Spinal cord (tissue), 10 donors: ENCODE results near the gene SNX8. TPM values are rescaled to one million over a fixed set of nuclear protein-coding genes. Genes with fewer than 3 reads are reported as not detected.
A peak's percentile ranks its signal among the peaks of the same experiment; 100 is the strongest.

Source experiments
- DNase-seq, 6 donors: peaks; one replicate each; pipeline versions ENCODE4 v3.0.0 to v3.0.0-alpha.2; 2013 to 2015; ENCODE audit warnings: low spot score in 6 of 6, low read depth in 4 of 6
- H3K27ac ChIP-seq: one replicate; pipeline ENCODE4 v1.5.1; 2013; ENCODE audit warnings: low read depth, low read length, control low read depth
- H3K27me3 ChIP-seq: one replicate; pipeline ENCODE4 v1.6.1; 2013; ENCODE audit warnings: low read length; ENCODE audit not compliant: control insufficient read depth, insufficient read depth
- H3K36me3 ChIP-seq: one replicate; pipeline ENCODE4 v1.6.1; 2013; ENCODE audit warnings: low read length; ENCODE audit not compliant: control insufficient read depth, insufficient read depth
- H3K4me1 ChIP-seq: one replicate; pipeline ENCODE4 v1.6.1; 2013; ENCODE audit warnings: low read length; ENCODE audit not compliant: control insufficient read depth, insufficient read depth
- H3K4me3 ChIP-seq: one replicate; pipeline ENCODE4 v1.5.1; 2013; ENCODE audit warnings: low read depth, low read length, control low read depth
- H3K9me3 ChIP-seq: one replicate; pipeline ENCODE4 v1.6.1; 2013; ENCODE audit warnings: low read length; ENCODE audit not compliant: control insufficient read depth, insufficient read depth
- WGBS: methylation state at CpG from one replicate; pipeline ENCODE4 v1.1.5; 2013; ENCODE audit warnings: missing lambda C conversion rate; ENCODE audit not compliant: insufficient coverage; 5-methylcytosine and 5-hydroxymethylcytosine counted together
- polyA plus RNA-seq, 2 donors: library from polyadenylated mRNA; unstranded; fragments of 120-200 nt; gene quantifications; one replicate each; pipeline ENCODE4 v1.2.1, GENCODE V29; 2013; ENCODE audit not compliant: insufficient read length in 2 of 2
- total RNA-seq, 2 donors: library from RNA; depleted of rRNA in 1 of 2; stranded (reverse); fragments of 120-200 nt in 1 of 2; fragments of >200 nt in 1 of 2; gene quantifications; one replicate each; pipeline versions ENCODE4 v1.2.3 to v1.2.4, GENCODE V29; 2013 to 2014
- donor health status: healthy.

SNX8 gene
- total and polyA plus RNA-seq, 4 donors: 12.2 to 36.9 (median 23.9) TPM

DNA sequence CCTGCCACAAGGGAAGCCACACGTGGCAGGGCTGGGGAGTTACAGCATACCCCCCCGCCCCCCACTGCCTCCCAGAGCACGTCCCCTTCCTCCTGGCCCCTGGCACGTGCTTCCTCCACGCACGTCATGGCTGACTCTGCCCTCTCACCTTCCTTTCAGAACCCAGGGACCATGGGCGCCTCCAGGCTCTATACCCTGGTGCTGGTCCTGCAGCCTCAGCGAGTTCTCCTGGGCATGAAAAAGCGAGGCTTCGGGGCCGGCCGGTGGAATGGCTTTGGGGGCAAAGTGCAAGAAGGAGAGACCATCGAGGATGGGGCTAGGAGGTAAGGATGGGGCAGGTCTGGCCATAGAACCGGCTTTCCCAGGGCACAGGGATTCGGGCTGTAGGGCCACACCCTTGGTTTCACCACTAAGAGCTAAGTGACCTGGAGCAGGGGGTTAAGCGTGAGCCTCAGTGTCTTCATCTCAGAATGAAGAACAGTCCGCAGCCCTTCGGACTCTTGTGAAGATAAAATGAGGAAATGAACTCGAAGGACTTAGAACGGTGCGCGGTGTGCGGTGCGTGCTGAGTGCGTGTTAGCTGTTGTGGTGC, 69.7 kb downstream of the SNX8 start:
- no peak for DNase-seq
- WGBS: 89% methylated on average over 23 of the region's 25 CpGs
- Histone ChIP-seq H3K4me1 (peaks cover 54% of the 10 kb centered on the region), H3K27ac (no peak overlapping the region), H3K27me3 (no peaks in the 10 kb centered on the region), H3K4me3 (no peak overlapping the region), H3K36me3 (peaks cover 49% of the 10 kb centered on the region), H3K9me3 (no peaks in the 10 kb centered on the region)

DNA sequence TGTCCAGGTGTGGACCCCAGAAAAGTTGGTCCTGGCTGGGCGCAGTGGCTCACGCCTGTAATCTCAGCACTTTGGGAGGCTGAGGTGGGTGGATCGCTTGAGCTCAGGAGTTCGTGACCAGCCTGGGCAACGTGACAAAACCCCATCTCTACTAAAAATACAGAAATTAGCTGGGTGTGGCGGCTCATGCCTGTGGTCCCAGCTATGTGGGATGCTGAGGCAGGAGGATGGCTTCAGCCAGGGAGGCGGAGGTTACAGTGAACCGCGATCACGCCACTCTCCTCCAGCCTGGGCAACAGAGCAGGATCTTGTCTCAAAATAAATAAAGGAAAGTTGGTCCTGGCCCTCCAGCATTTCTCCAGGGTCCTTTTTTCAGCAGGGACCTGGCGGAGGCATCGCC, 70.8 kb downstream of the SNX8 start:
- H3K4me1 ChIP-seq: peaks cover 47% of the 10 kb centered on the region
- no peak overlapping the region for H3K4me3 ChIP-seq
- no peak overlapping the region for H3K27ac ChIP-seq

DNA sequence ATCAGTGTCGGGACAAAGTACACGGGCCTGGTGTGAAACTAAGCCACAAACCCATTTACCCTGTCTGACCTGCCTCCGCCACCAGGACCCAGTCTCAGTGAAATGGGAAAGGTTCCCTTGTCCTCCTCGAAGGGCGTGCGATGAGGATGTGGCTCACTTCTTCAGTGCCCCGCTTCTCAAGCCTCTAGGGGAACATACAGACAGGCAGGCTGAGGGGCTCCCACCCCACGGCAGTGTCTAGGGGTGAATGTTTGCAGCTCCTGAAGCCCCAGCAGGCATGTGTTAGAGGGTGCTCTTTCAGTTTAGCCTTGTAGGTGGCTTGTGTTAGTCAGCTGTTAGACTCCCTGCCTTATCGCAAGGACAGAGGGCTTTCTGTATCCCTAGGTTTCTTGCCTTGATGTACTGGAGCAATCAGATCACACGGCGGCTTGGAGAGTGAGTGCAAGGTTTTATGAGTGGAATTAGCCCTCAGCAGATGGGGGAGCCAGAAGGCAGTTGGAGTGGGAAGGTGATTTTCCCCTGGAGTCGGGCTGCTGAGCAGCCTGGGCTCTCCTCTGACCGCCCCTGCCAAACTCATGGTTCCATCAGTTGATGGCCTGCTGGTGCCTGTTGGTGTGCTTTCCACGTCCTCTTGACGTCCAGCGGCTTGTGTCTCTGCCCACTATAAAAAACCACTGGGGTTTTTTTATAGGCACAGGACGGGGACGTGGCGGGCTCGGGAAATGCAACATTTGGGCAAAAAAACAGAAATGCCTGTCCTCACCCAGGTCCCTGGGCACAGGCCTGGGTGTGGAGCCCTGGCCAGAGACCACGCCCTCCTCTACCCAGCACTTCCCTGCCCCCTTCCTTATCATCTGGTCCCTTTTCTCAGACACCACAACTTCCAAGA, 71.5 kb downstream of the SNX8 start:
- H3K4me3 ChIP-seq: peak overlapping the region; percentile 91
- no peaks in the 10 kb centered on the region for H3K27me3 ChIP-seq
- DNase-seq: no peak
- peaks cover 47% of the 10 kb centered on the region for H3K4me1 ChIP-seq
- no peaks in the 10 kb centered on the region for H3K9me3 ChIP-seq
- WGBS: 4% methylated on average over 21 of the region's 21 CpGs
- H3K36me3 ChIP-seq: peaks cover 54% of the 10 kb centered on the region
- H3K27ac ChIP-seq: no peak overlapping the region

More for the DNA sequence above, 70.8 kb downstream of the SNX8 start:
- Histone ChIP-seq H3K27me3 (no peaks in the 10 kb centered on the region), H3K36me3 (peaks cover 50% of the 10 kb centered on the region), H3K9me3 (no peaks in the 10 kb centered on the region)
- WGBS: 88% methylated on average over 9 of the region's 12 CpGs
- DNase-seq: no peak

DNA sequence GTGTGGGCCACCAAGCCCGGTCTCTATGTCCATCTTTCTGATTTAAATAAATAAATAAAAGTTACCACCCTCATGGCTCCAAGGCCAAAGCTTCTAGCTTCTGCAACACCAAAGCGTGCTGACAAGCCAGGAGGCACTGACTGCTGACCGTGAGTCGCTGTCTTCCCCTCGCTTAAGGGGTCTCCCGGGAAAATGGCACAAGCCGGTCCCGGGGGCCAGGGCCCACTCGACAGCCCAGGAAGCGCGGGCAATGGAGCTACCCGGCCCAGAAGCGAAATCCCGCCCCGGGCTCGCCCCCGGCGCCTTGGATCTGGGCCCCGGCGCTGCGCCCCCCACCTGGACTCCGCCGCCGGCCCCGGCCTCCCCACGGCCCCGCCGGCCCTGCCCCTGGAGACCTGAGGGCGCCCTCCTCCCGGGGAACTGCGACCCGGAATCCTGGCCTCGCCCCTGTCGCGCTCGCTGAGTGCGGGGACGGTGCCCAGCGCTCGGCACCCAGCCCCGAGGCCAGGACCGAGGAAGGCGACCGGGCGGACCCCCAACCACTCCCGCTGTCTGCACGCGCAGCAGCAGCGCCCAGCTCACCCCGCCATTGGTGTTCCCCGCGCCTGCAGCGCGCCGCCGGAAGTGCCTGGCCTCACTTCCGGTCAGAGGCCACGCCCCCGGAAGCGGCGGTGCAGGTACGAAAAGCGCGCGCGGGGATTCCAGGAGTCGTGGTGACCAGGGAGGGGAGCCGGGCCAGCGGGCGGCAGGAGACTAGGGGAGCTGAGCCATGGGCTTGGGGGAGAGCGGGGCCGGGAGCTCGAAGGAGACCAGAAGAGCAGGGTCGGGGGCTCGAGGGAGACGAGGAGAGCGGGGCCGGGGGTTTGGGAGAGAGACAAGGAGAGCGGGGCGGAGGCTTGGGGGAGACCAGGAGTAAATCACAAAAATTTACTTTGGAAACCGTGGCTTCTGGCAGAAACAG, 72.4 kb downstream of the SNX8 start, which contains the start of the genes MRM2 and NUDT1:
MRM2 (minus strand) TSS at position 626 of the 961 bp plus-strand sequence; CDS start at position 590, 36 bp downstream.
NUDT1 (plus strand) TSS at position 647 of the 961 bp plus-strand sequence. CDS start 2,349 bp downstream, outside the sequence.
- peak within 1 kb of the TSS; percentile 91 for H3K4me3 ChIP-seq
- H3K9me3 ChIP-seq: no peaks in the 10 kb centered on the region
- WGBS: under 1% methylated on average over 79 of the region's 81 CpGs
- H3K27ac ChIP-seq: peak within 1 kb of the TSS; percentile 35
- no peaks in the 10 kb centered on the region for H3K27me3 ChIP-seq
- peaks cover 57% of the 10 kb centered on the region for H3K36me3 ChIP-seq
- DNase-seq: peak in 5 of 6 donors; percentile 52 to 92 (median 72)
- peaks cover 38% of the 10 kb centered on the region for H3K4me1 ChIP-seq

DNA sequence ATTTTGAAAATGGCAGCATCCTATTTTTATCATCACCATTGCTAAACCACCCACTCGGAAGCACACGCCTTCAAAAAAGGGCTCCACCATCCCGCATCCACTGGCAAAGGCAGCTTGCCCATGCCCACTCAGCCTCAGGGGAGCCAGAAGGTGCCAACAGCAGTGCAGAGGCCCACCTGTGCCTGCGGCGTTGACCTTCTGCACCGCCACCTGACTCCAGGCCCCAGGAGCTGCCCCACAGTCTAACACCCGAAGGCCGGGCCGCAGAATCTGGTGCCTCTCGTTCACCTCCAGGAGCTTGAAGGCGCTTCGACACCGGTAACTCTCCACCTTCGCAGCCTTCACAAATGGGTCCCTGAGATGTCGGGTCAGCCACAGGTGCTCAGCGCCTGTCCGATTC, 75.0 kb downstream of the SNX8 start:
- Histone ChIP-seq H3K36me3 (peaks cover 51% of the 10 kb centered on the region), H3K27me3 (no peaks in the 10 kb centered on the region), H3K27ac (no peak overlapping the region), H3K9me3 (no peaks in the 10 kb centered on the region), H3K4me1 (peaks cover 26% of the 10 kb centered on the region), H3K4me3 (no peak overlapping the region)
- DNase-seq: no peak
- WGBS: 97% methylated on average over 17 of the region's 17 CpGs

DNA sequence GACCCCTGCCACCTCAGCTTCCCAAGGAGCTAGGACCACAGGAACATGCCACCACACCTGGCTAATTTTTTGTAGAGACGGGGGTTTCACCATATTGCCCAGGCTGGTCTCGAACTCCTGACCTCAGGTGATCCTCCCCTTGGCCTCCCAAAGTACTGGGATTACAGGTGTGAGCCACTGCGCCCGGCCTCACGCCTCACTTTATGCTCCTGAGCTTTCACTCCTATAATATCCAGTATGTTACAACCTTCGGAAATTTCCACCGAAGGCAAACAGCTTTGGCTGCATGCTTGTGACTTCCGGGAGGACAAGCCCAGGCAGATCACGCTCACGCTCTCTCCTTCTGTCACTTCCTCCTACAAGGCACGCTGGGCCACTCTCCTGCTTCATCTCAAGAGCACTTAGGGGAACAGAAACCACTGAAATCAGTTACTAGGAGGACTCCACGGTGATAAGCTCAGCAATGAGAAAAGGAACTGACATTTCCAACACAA, 77.1 kb downstream of the SNX8 start:
- WGBS: 90% methylated on average over 10 of the region's 12 CpGs
- no peak for DNase-seq
- Histone ChIP-seq H3K9me3 (no peaks in the 10 kb centered on the region), H3K27ac (no peak overlapping the region), H3K36me3 (peaks cover 50% of the 10 kb centered on the region), H3K4me1 (peaks cover 25% of the 10 kb centered on the region), H3K4me3 (no peak overlapping the region), H3K27me3 (no peaks in the 10 kb centered on the region)

DNA sequence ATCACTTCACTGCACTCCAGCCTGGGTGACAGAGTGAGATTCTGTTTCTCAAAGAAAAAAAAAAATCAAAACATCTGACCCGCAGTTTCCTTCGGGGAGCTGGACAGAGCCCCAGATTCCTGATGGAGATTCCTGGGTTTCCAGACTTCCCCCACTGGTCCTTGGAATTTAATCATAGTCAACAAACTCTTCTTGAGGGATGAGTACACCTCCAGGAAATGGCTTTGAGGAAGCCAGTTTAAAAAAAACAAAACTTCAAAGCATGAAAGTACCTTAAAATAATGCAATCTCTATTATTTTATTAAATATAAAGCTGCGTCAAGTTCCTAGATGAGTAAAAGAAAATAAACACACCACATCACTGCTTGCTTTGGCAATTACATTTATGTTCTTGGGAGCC, 80.3 kb downstream of the SNX8 start:
- Histone ChIP-seq H3K4me3 (no peak overlapping the region), H3K4me1 (peaks cover 31% of the 10 kb centered on the region), H3K36me3 (peaks cover 56% of the 10 kb centered on the region), H3K27ac (peak overlapping the region; percentile 61), H3K9me3 (no peaks in the 10 kb centered on the region), H3K27me3 (no peaks in the 10 kb centered on the region)
- peak in 1 of 6 donors; percentile 57 for DNase-seq
- 71% methylated on average over 2 of the region's 3 CpGs for WGBS

DNA sequence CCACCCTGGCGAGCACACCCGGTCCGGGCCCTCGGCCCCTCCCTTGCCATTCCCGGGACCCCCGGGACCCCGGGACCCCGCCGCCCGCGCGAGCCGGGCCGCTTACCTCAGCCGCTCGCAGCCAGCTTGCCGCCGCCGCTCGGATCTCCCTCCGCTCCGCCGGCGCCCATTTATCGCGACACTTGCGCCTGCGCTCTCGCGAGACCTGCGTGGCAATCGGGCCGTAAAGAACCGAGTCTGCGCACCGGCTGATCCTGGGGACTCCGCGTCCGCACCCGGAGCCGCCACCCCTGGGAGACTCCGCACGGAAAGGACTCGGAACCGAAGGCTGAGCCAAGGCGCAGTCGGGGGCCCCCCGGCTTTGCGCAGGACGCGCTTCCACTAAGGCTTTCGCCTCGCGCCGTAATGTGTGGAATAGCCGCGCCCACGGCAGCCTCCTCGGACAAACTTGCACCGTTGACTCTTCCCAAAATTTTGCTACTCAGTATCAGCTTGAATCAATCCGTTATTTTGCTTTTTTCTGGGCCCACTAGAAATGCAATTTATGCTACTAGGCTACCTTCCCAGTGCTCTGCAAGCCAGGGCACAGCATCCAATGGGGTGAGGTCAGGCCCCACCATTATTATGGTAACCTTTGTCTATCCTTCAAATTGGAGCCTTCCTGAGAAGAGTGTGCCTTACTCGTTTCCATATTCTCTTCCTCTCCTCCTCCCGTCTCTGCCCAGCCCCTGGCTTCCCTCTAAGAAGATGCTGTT, 81.3 kb downstream of the SNX8 start, which contains the start of gene MAD1L1:
MAD1L1 (minus strand) TSS at position 180 of the 755 bp plus-strand sequence. CDS start 2,812 bp downstream, outside the sequence.
- 0% methylated on average over 61 of the region's 63 CpGs for WGBS
- DNase-seq: peak; percentile 78 to 97 (median 84)
- Histone ChIP-seq H3K27me3 (no peaks in the 10 kb centered on the region), H3K36me3 (peaks cover 57% of the 10 kb centered on the region), H3K4me1 (peaks cover 31% of the 10 kb centered on the region), H3K4me3 (peak within 1 kb of the TSS; percentile 87), H3K27ac (peak within 1 kb of the TSS; percentile 79), H3K9me3 (no peaks in the 10 kb centered on the region)
